HUES6 (cell line): ENCODE measurements around the gene KIF23.
"Not testable (repeated sequence)": the region's sequence is repeated elsewhere in the genome, so short reads cannot be mapped to it uniquely, and the experiment has no call there.

ENCODE experiments used
- H3K27ac ChIP-seq: 2 replicates; pipeline ENCODE4 v1.7.0; 2013; ENCODE audit warnings: low read depth, mild to moderate bottlenecking, low read length, inconsistent platforms
- H3K27me3 ChIP-seq: 2 replicates; pipeline ENCODE4 v1.6.1; 2013; ENCODE audit warnings: low read length; ENCODE audit not compliant: control insufficient read depth, insufficient read depth
- H3K36me3 ChIP-seq: 2 replicates; pipeline ENCODE4 v1.6.1; 2013; ENCODE audit warnings: low read length; ENCODE audit not compliant: control insufficient read depth, insufficient read depth
- H3K4me1 ChIP-seq: 2 replicates; pipeline ENCODE4 v1.6.1; 2013; ENCODE audit warnings: low read length; ENCODE audit not compliant: control insufficient read depth, insufficient read depth
- H3K4me3 ChIP-seq: 2 replicates; pipeline ENCODE4 v1.5.1; 2013; ENCODE audit warnings: low read depth, low read length
- H3K9ac ChIP-seq: one replicate; pipeline ENCODE4 v1.6.1; 2013; ENCODE audit warnings: mild to moderate bottlenecking, low read length
- H3K9me3 ChIP-seq: 2 replicates; pipeline ENCODE4 v1.6.1; 2013; ENCODE audit warnings: low read depth, low read length; ENCODE audit not compliant: control insufficient read depth, insufficient read depth

Gene KIF23

GRCh38 chr15:69435985-69436384, 21.8 kb downstream of the KIF23 start:
- H3K27ac ChIP-seq = no peak overlapping the region
- H3K27me3 ChIP-seq = no peaks in the 10 kb centered on the region
- no peak overlapping the region for H3K9ac ChIP-seq
- H3K36me3 ChIP-seq = peaks cover 96% of the 10 kb centered on the region
- no peak overlapping the region for H3K4me3 ChIP-seq
- no peaks in the 10 kb centered on the region for H3K9me3 ChIP-seq
- H3K4me1 ChIP-seq = no peaks in the 10 kb centered on the region

GRCh38 chr15:69436951-69437350, 22.8 kb downstream of the KIF23 start:
- no peaks in the 10 kb centered on the region for H3K9me3 ChIP-seq
- no peaks in the 10 kb centered on the region for H3K27me3 ChIP-seq
- no peak overlapping the region for H3K9ac ChIP-seq
- H3K27ac ChIP-seq = peak overlapping the region; percentile 45; the same call in 1 of the 2 replicates
- no peaks in the 10 kb centered on the region for H3K4me1 ChIP-seq
- no peak overlapping the region for H3K4me3 ChIP-seq
- peaks cover 98% of the 10 kb centered on the region for H3K36me3 ChIP-seq

GRCh38 chr15:69439623-69440022, 25.5 kb downstream of the KIF23 start:
- H3K36me3 ChIP-seq = peaks cover 97% of the 10 kb centered on the region
- H3K9me3 ChIP-seq = no peaks in the 10 kb centered on the region
- H3K4me1 ChIP-seq = no peaks in the 10 kb centered on the region
- no peak overlapping the region for H3K4me3 ChIP-seq
- H3K27ac ChIP-seq = no peak overlapping the region
- no peaks in the 10 kb centered on the region for H3K27me3 ChIP-seq
- no peak overlapping the region for H3K9ac ChIP-seq

GRCh38 chr15:69443032-69443611, 29.0 kb downstream of the KIF23 start:
- Histone ChIP-seq H3K4me1 (no peaks in the 10 kb centered on the region), H3K9me3 (no peaks in the 10 kb centered on the region), H3K36me3 (peaks cover 99% of the 10 kb centered on the region), H3K4me3 (no peak overlapping the region), H3K9ac (no peak overlapping the region), H3K27me3 (no peaks in the 10 kb centered on the region), H3K27ac (no peak overlapping the region)

GRCh38 chr15:69444686-69445085, 30.5 kb downstream of the KIF23 start:
- Histone ChIP-seq H3K4me1 (no peaks in the 10 kb centered on the region), H3K27ac (no peak overlapping the region), H3K9ac (no peak overlapping the region), H3K4me3 (no peak overlapping the region), H3K9me3 (no peaks in the 10 kb centered on the region), H3K36me3 (peaks cover 95% of the 10 kb centered on the region), H3K27me3 (no peaks in the 10 kb centered on the region)

- Histone ChIP-seq H3K9me3 (no peaks in the 10 kb centered on the region), H3K36me3 (peaks cover 73% of the 10 kb centered on the region), H3K9ac (no peak overlapping the region), H3K27me3 (no peaks in the 10 kb centered on the region), H3K4me3 (no peak overlapping the region), H3K4me1 (no peaks in the 10 kb centered on the region), H3K27ac (no peak overlapping the region)
Observed at GRCh38 chr15:69446953-69447352, 32.8 kb downstream of the KIF23 start.

GRCh38 chr15:69450221-69450620, 36.1 kb downstream of the KIF23 start:
- H3K9me3 ChIP-seq, H3K4me1 ChIP-seq, H3K9ac ChIP-seq, H3K4me3 ChIP-seq, H3K27ac ChIP-seq, H3K27me3 ChIP-seq: not testable (repeated sequence)
- peaks cover 63% of the 10 kb centered on the region for H3K36me3 ChIP-seq

GRCh38 chr15:69450968-69451695, 37.0 kb downstream of the KIF23 start:
- no peak overlapping the region for H3K27ac ChIP-seq
- H3K4me3 ChIP-seq = peak overlapping the region; percentile 98; the same call in 1 of the 2 replicates

GRCh38 chr15:69451951-69452691, 38.0 kb downstream of the KIF23 start:
- H3K27ac ChIP-seq = peak overlapping the region; percentile 92; the same call in 1 of the 2 replicates
- peak overlapping the region; percentile 96 for H3K9ac ChIP-seq
- peaks cover 62% of the 10 kb centered on the region for H3K36me3 ChIP-seq
- H3K4me3 ChIP-seq = peak overlapping the region; percentile 98
- H3K9me3 ChIP-seq = no peaks in the 10 kb centered on the region
- H3K27me3 ChIP-seq = no peaks in the 10 kb centered on the region
- no peaks in the 10 kb centered on the region for H3K4me1 ChIP-seq

More at GRCh38 chr15:69450968-69451695, 37.0 kb downstream of the KIF23 start:
- no peaks in the 10 kb centered on the region for H3K4me1 ChIP-seq
- no peaks in the 10 kb centered on the region for H3K9me3 ChIP-seq
- no peaks in the 10 kb centered on the region for H3K27me3 ChIP-seq
- H3K36me3 ChIP-seq = peaks cover 63% of the 10 kb centered on the region
- no peak overlapping the region for H3K9ac ChIP-seq

GRCh38 chr15:69452692-69453521, 38.8 kb downstream of the KIF23 start, which contains the start of gene RPLP1:
Gene RPLP1, plus strand, starts transcription at chr15:69452818. Its CDS starts 131 bp downstream, at chr15:69452949.
- Histone ChIP-seq H3K4me3 (peak within 1 kb of the TSS; percentile 98), H3K9me3 (no peaks in the 10 kb centered on the region), H3K27ac (peak within 1 kb of the TSS; percentile 92), H3K27me3 (no peaks in the 10 kb centered on the region), H3K36me3 (peaks cover 57% of the 10 kb centered on the region), H3K9ac (peak within 1 kb of the TSS; percentile 96), H3K4me1 (no peaks in the 10 kb centered on the region)
